Upper lobe of left lung (tissue), 4 donors: ENCODE measurements around the gene CSNK2B.

Source experiments
- POLR2A ChIP-seq, 4 donors: fragments of 450-650 bp; IDR thresholded peaks; one replicate each; pipeline ENCODE4 v1.5.1; 2016 to 2017; ENCODE audit warnings: antibody characterized with exemption in 4 of 4, mild to moderate bottlenecking in 2 of 4
- POLR2AphosphoS5 ChIP-seq, 2 donors: sonication (generic); formaldehyde crosslinking; IDR thresholded peaks; one replicate each; pipeline ENCODE4 v1.5.1; 2017; ENCODE audit warnings: antibody characterized with exemption in 2 of 2
- TF ChIP-seq, protein P1 (sequence below), 6 experiments: fragments of 450-650 bp in 4 of 6; fragments of 200-600 bp in 2 of 6; sonication (generic) in 2 of 6; IDR thresholded peaks; one replicate each; pipeline ENCODE4 v1.5.1; 2016 to 2019; ENCODE audit warnings: antibody characterized with exemption in 6 of 6

DNA sequence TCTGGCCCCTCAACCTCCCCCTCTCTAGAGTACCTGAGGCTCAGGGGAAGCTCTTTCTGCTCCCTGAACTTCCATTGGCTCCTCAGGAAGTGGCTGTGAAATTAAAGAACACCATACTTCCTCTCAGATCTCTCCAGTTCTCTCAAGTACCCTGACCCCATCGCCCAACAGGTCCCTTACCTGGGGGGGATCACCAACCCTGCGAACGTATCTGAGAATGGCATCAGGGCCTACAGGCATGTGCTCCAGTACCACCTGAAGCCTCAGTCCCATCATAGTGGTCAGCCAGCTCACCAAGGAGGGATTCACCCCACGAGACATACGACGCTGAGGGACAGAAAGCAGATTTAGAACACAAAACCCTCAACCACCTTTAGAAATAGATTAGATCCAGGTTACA lies 25.3 kb upstream of the CSNK2B start:
- TF ChIP-seq, protein P1, sequence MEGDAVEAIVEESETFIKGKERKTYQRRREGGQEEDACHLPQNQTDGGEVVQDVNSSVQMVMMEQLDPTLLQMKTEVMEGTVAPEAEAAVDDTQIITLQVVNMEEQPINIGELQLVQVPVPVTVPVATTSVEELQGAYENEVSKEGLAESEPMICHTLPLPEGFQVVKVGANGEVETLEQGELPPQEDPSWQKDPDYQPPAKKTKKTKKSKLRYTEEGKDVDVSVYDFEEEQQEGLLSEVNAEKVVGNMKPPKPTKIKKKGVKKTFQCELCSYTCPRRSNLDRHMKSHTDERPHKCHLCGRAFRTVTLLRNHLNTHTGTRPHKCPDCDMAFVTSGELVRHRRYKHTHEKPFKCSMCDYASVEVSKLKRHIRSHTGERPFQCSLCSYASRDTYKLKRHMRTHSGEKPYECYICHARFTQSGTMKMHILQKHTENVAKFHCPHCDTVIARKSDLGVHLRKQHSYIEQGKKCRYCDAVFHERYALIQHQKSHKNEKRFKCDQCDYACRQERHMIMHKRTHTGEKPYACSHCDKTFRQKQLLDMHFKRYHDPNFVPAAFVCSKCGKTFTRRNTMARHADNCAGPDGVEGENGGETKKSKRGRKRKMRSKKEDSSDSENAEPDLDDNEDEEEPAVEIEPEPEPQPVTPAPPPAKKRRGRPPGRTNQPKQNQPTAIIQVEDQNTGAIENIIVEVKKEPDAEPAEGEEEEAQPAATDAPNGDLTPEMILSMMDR (IDR thresholded peaks at IDR 0.05): no peak
- TF ChIP-seq POLR2AphosphoS5 (IDR thresholded peaks at IDR 0.05): no peak
- no peak for TF ChIP-seq POLR2A (IDR thresholded peaks at IDR 0.05)
